ENCODE measurements around the gene TOMM20.
"Not testable (repeated sequence)": the region's sequence is repeated elsewhere in the genome, so short reads cannot be mapped to it uniquely, and the experiment has no call there.

TOMM20 gene

GRCh38 chr1:235101558-235102258 lies 26.9 kb downstream of the TOMM20 start:
- peak; percentile 18 for DNase-seq (ENCODE audit: low spot score)

DNA sequence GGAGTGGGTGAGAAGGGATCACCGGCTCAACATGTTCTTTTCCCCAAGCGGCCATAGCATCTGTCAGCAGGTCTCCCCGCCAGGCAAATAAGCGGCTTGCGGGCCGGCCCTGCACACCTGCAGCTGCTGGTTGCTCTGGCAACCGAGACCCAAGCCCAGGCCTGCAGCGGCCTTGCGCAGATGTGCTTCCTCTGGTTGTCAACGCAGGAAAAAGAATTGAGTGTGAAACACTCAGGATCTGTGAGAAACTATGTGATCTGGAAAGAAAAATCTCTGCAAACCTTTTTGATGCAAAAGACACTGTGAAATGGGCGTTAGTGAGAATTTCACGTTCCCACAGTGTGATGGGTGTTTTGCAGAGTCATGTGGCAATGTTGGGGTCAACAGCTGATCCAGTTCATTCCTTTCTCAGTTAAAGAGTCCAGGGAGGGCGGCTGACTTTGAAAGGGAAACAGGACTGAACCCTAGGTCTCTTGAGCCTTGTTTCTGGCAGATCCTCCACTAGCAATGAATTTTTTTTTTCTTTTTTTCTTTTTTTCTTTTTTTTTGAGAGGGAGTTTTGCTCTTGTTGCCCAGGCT lies 28.4 kb downstream of the TOMM20 start:
- peak; percentile 52 for DNase-seq (ENCODE audit: low spot score)

DNA sequence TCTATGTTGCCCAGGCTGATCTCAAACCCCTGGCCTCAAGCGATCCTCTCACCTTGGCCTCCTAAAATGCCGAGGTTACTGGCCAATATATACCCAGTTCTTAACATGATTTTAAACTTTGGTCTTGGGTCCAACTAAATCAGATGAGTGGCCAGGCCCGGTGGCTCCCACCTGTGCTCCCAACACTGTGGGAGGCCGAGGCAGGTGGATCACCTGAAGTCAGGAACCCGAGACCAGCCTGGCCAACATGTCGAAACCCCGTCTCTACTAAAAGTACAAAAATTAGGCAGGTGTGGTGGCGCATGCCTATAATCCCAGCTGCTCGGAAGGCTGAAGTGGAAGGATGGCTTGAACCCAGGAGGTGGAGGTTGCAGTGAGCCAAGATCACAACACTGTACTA lies 29.6 kb downstream of the TOMM20 start:
- DNase-seq (ENCODE audit: low spot score): no peak

DNA sequence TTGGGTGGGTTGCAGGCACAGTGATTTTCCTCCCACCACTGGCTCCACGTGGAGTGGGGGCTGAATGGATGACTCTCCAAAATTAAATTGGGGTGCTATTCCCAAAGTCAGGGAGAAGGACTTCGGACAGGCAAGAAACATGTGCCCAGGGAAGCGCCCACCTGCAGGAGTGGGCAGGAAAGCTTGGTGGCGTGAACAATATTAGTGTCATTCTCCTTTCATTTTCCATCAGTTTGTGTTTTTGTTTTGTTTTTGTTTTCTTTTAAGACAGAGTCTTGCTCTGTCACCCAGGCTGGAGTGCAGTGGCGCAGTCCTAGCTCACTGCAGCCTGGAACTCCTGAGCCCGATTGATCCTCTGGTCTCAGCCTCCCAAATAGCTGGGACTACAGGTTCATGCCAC lies 30.1 kb downstream of the TOMM20 start:
- no peak for DNase-seq (ENCODE audit: low spot score)

DNA sequence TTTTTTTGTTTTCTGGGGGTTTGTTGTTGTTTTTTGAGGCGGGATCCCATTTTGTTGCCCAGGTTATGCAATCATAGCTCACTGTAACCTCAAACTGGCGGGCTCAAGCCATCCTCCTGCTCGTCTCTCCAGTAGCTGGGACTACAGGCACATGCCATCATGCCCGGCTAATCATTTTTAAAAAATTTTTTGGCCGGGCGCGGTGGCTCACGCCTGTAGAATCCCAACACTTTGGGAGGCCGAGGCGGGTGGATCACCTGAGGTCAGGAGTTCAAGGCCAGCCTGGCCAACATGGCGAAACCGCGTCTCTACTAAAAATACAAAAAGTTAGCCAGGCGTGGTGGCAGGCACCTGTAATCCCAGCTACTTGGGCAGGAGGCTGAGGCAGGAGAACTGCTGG lies 31.1 kb downstream of the TOMM20 start:
- DNase-seq (ENCODE audit: low spot score): peak; percentile 26

DNA sequence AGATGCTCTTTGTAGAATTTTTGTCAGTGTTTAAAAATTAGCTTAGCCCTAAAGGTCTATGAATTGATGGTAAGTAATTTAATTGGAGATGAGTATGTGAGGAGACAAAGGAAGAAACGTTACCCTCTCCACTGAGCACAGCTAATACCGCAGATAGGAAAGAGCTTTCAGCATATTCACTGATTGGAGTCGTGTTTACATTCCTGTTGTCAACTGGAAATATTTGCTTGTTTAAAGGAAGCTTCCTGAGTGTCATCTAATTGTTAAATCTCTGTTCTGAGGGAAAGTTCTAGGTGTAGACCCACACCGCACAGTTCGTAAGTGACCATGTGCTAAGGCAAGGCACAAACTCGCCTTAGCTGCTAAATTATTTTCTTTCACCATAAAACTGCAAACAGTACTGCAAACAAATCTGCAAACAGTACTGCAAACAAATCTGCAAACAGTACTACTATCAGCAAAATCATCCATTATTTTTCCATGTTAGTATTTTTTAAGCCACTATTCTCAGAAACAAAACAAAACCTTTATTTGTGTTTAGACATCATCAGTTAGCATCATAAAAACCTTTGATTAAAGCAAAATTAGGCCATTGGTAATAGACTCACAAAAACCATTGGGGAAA lies 32.6 kb downstream of the TOMM20 start:
- no peak for DNase-seq (ENCODE audit: low spot score)

DNA sequence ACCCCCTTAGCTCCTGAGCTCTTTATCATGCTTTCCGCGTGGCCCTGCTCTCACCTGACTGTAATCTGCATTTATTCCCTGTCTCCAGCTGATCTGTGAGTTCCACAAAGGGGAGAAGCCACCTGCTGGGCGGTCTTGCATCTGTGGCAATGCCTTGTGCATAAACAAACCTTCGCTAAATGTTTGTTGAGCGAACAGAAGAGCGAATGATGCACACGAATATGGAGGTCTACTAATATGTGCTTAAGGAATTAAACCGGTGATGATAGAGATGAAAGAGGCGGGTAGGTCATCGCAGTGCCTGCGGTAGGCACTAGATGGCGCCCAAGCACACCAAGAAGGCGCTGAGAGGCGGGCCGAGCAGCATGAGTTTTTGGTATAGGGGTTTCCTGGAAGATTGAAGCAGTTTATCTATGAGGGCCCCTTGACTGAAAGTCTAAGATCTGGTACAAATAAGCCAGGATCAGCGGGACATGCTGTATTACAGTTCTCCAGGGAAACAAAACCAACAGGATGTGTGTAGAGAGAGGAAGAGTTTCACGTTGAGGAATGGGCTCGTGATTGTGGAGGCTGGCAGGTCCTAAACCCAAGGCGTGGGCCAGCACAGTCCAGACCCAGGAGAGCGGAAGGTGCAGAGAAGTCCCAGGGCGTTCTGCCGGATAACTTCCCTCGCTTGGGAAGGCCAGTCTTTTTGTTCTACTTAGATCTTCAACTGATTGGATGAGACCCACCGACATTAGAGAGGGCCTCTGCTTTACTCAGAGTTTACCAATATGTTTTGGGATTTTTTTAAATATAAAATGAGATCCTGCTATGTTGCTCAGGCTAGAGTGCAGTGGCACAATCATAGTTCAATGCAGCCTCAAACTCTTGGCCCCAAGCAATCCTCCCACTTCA lies 34.7 kb downstream of the TOMM20 start:
- DNase-seq (ENCODE audit: low spot score): peak; percentile 85

- DNase-seq (ENCODE audit: low spot score): peak; percentile 71
Measured at GRCh38 chr1:235093013-235093695, 35.5 kb downstream of the TOMM20 start.

- DNase-seq (ENCODE audit: low spot score): not testable (repeated sequence)
Measured at GRCh38 chr1:235092415-235092814, 36.2 kb downstream of the TOMM20 start.

DNA sequence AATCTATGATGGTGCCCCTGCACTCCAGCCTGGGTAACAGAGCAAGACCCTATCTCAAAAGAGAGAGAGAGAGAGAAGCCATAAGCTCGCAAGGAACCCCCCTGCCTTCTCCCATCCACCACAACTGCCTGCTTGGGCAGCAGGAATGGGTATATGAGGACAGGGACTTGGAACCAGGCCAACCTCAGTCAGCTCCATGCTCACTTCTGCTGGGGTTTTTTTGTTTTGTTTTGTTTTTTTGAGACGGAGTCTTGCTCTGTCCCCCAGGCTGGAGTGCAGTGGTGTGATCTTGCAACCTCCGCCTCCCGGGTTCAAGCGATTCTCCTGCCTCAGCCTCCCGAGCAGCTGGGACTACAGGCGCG lies 36.6 kb downstream of the TOMM20 start:
- not testable (repeated sequence) for DNase-seq (ENCODE audit: low spot score)

- DNase-seq (ENCODE audit: low spot score): not testable (repeated sequence)
Measured at GRCh38 chr1:235091319-235092044, 37.2 kb downstream of the TOMM20 start.

DNA sequence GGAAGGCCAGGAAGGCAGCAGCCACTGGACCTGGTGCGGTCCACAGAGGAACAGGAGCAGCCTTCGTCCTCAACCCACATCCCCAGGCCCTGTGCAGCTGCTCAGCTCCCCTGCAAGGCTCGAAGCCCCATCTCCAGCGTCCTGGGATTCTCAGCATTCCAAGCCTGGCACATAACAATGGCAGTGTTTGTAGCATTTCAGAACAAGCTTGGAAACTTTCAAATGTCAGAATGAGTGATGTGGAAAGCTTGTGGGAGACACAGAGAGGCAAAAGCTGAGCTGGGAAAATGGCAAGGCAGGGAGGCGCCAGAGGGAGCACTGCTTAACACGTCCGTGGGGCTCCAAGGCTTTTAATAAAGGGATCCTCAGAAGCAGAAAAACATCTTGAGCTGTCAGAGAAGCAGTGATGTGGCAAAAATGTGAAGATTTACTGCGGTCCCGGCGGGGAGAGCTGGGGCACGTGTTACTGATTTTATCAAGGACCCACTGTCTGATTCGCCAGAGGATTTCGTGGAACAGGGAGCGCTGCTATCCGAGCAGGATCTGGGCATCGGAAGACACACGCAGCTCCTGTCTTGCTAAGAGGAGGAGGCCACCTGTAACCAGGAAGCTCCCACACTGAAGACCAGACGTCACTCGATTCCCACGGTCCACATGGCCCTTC lies 38.1 kb downstream of the TOMM20 start:
- peak; percentile 69 for DNase-seq (ENCODE audit: low spot score)

GRCh38 chr1:235088907-235089306 lies 39.7 kb downstream of the TOMM20 start:
- DNase-seq (ENCODE audit: low spot score): no peak

GRCh38 chr1:235088430-235088829 lies 40.2 kb downstream of the TOMM20 start:
- DNase-seq (ENCODE audit: low spot score): no peak

DNA sequence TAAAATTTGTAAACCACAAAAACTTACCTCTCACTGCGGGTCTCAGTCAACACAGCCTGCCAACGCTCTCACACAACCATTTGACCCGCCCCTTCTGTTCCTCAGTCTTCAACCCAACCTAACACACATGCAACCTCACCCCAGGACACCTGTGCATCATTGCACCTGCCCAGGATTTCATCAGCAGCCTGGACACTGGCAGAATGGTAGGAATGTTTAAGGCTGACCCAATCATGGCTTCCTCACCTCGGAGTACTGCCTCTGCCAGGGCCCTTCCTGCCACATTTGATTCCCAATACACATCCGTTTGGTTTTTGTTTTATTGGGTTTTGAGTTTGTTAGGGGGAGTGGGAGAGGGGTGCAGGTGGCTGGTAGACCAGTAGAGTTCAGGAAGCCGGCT lies 40.7 kb downstream of the TOMM20 start:
- DNase-seq (ENCODE audit: low spot score): no peak

DNA sequence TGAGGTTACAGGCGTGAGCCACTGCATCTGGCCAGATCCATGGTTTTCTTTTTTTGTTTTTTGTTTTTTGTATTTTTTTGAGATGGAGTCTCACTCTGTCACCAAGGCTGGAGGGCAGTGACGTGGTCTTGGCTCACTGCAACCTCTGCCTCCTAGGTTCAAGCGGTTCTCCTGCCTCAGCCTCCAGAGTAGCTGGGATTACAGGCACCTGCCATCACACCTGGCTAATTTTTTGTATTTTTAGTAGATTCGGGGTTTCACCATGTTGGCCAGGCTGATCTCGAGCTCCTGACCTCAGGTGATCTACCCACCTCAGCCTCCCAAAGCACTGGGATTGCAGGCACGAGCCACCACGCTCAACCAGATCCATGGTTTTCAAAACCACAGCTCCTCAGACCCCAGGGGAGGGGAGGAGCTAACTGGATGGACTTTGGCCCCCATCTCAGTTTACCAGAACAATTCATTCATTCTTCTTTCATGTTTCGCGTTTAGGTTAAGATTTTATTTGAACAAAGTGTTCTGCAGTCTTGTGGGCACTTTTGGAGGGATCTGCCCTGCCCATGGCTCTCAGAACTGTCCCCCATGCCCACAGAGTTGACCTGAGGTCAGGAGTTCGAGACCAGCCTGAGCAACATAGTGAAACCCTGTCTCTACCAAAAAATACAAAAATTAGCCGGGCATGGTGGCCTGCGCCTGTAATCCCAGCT lies 43.1 kb downstream of the TOMM20 start:
- not testable (repeated sequence) for DNase-seq (ENCODE audit: low spot score)

- DNase-seq (ENCODE audit: low spot score): not testable (repeated sequence)
Measured at GRCh38 chr1:235080788-235081187, 47.8 kb downstream of the TOMM20 start.

DNA sequence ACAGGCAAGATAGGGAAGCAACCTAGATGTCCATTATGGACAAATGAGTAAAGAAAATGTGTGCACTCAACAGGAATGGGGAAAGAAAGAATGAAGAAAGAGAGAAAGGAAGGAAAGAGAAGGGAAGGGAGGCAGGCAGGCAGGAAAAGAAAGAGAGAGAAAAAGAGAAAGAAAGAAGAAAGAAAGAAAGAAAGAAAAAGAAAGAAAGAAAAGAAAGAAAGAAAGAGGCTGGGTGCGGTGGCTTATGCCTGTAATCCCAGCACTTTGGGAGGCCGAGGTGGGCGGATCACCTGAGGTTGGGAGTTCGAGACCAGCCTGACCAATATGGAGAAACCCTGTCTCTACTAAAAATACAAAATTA lies 48.4 kb downstream of the TOMM20 start:
- not testable (repeated sequence) for DNase-seq (ENCODE audit: low spot score)

GRCh38 chr1:235079443-235080296 lies 49.0 kb downstream of the TOMM20 start:
- DNase-seq (ENCODE audit: low spot score): no peak
